Mesenchymal stem cell (in vitro differentiated cells and primary cell): Measurements from ENCODE around the gene ZFAND4.
"Not testable (repeated sequence)": the region's sequence is repeated elsewhere in the genome, so short reads cannot be mapped to it uniquely, and the experiment has no call there.

Experiments
- DNase-seq: peaks from one replicate; pipeline ENCODE4 v3.0.0-alpha.2; 2013
- H2AFZ ChIP-seq: one replicate; pipeline ENCODE4 v1.6.1; 2013; ENCODE audit warnings: low read depth, mild to moderate bottlenecking, control low read depth, inconsistent platforms, low read length, moderate library complexity
- H2AK5ac ChIP-seq: 2 replicates; pipeline ENCODE4 v1.6.1; 2013; ENCODE audit warnings: low read length, moderate library complexity, mild to moderate bottlenecking, inconsistent platforms; ENCODE audit not compliant: severe bottlenecking
- H2BK120ac ChIP-seq: one replicate; pipeline ENCODE4 v1.6.1; 2013; ENCODE audit warnings: low read depth, mild to moderate bottlenecking, inconsistent platforms, low read length, moderate library complexity
- H2BK12ac ChIP-seq, 2 experiments: one replicate each; pipeline ENCODE4 v1.6.1; 2013; ENCODE audit warnings: inconsistent platforms in 2 of 2, low read length in 2 of 2, mild to moderate bottlenecking in 2 of 2, moderate library complexity in 2 of 2, control low read depth in 1 of 2
- H2BK15ac ChIP-seq: one replicate; pipeline ENCODE4 v1.6.1; 2013; ENCODE audit warnings: mild to moderate bottlenecking, low read depth, inconsistent platforms; ENCODE audit not compliant: poor library complexity, severe bottlenecking
- H2BK5ac ChIP-seq: 2 replicates; pipeline ENCODE4 v1.6.1; 2013; ENCODE audit warnings: low read depth, mild to moderate bottlenecking, low read length, control low read depth, inconsistent platforms; ENCODE audit not compliant: poor library complexity, severe bottlenecking
- H3K14ac ChIP-seq, 2 experiments: one replicate each; pipeline ENCODE4 v1.6.1; 2013; ENCODE audit warnings: inconsistent platforms in 2 of 2, low read length in 2 of 2, control low read depth in 1 of 2, mild to moderate bottlenecking in 1 of 2, moderate library complexity in 1 of 2
- H3K18ac ChIP-seq, 2 experiments: one replicate each; pipeline ENCODE4 v1.6.1; 2013; ENCODE audit warnings: inconsistent platforms in 2 of 2, low read length in 2 of 2, control low read depth in 1 of 2, low read depth in 1 of 2, mild to moderate bottlenecking in 1 of 2
- H3K23ac ChIP-seq, 2 experiments: one replicate each; pipeline ENCODE4 v1.6.1; 2013; ENCODE audit warnings: inconsistent platforms in 2 of 2, low read length in 2 of 2, mild to moderate bottlenecking in 2 of 2, moderate library complexity in 2 of 2, control low read depth in 1 of 2
- H3K27ac ChIP-seq: 2 replicates; pipeline ENCODE4 v1.5.1; 2013; ENCODE audit warnings: mild to moderate bottlenecking, moderate library complexity, low read length, control low read depth, inconsistent platforms; ENCODE audit not compliant: poor library complexity, severe bottlenecking
- H3K27me3 ChIP-seq, 2 experiments: 2 replicates each; pipeline versions ENCODE4 v1.6.1 to v1.7.0; 2013; ENCODE audit warnings: low read length in 2 of 2, mild to moderate bottlenecking in 2 of 2, moderate library complexity in 2 of 2, control low read depth in 1 of 2, inconsistent platforms in 1 of 2; ENCODE audit not compliant: control insufficient read depth in 1 of 2, insufficient read depth in 1 of 2
- H3K36me3 ChIP-seq, 2 experiments: 2 replicates each; pipeline versions ENCODE4 v1.6.1 to v1.7.0; 2013; ENCODE audit warnings: low read length in 2 of 2, control low read depth in 1 of 2, inconsistent platforms in 1 of 2, low read depth in 1 of 2, mild to moderate bottlenecking in 1 of 2; ENCODE audit not compliant: insufficient read depth in 2 of 2, control insufficient read depth in 1 of 2
- H3K4ac ChIP-seq, 2 experiments: one replicate each; pipeline ENCODE4 v1.6.1; 2013; ENCODE audit warnings: inconsistent platforms in 2 of 2, low read length in 2 of 2, mild to moderate bottlenecking in 2 of 2, moderate library complexity in 2 of 2, control low read depth in 1 of 2, low read depth in 1 of 2
- H3K4me1 ChIP-seq: 2 replicates; pipeline ENCODE4 v1.6.1; 2013; ENCODE audit warnings: low read depth, low read length, control low read depth; ENCODE audit not compliant: control insufficient read depth, insufficient read depth
- H3K4me2 ChIP-seq: 2 replicates; pipeline ENCODE4 v1.6.1; 2013; ENCODE audit warnings: low read length, mild to moderate bottlenecking, inconsistent platforms; ENCODE audit not compliant: poor library complexity, severe bottlenecking
- H3K4me3 ChIP-seq, 2 experiments: 2 replicates each; pipeline versions ENCODE4 v1.5.1 to v1.7.0; 2013; ENCODE audit warnings: low read length in 2 of 2, mild to moderate bottlenecking in 2 of 2, control low read depth in 1 of 2, low read depth in 1 of 2; ENCODE audit not compliant: insufficient read depth in 1 of 2
- H3K79me1 ChIP-seq: replicated peaks from 2 replicates; pipeline ENCODE4 v1.6.1; 2013; ENCODE audit warnings: mild to moderate bottlenecking, control low read depth, low read length, inconsistent platforms; ENCODE audit not compliant: poor library complexity, severe bottlenecking
- H3K9ac ChIP-seq: 2 replicates; pipeline ENCODE4 v1.7.0; 2013; ENCODE audit warnings: mild to moderate bottlenecking, low read length, moderate library complexity
- H3K9me3 ChIP-seq: 2 replicates; pipeline ENCODE4 v1.7.0; 2013; ENCODE audit warnings: mild to moderate bottlenecking, low read length; ENCODE audit not compliant: control insufficient read depth
- H4K8ac ChIP-seq: one replicate; pipeline ENCODE4 v1.6.1; 2013; ENCODE audit warnings: inconsistent platforms, mild to moderate bottlenecking, low read length, moderate library complexity
- H4K91ac ChIP-seq: one replicate; pipeline ENCODE4 v1.6.1; 2013; ENCODE audit warnings: mild to moderate bottlenecking, low read length, inconsistent platforms
- WGBS: methylation state at CpG from one replicate; pipeline ENCODE4 v1.1.7; 2013; ENCODE audit warnings: mixed read lengths; 5-methylcytosine and 5-hydroxymethylcytosine counted together

Gene ZFAND4

DNA sequence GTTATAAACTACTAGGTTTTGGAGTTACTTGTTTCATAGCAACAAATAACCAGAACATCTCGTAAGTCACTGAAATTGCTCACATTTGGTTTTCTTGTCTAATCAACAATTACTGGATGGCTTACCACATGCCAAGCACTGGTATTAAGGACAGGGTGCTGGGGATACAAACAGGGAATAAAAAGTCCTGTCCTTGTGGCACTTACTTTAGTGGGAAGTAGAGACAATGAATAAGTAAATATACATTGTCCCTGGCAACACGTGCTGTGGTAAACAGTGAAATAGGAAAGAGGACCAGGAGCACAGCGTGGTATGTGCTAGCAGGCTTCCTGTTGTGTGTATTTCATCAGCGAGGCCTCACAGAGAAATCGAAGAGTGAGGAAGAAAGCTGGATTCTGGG, 38.7 kb upstream of the ZFAND4 start:
- H3K36me3 ChIP-seq, H4K8ac ChIP-seq, H3K18ac ChIP-seq, H3K27me3 ChIP-seq, H2BK15ac ChIP-seq, H2AK5ac ChIP-seq, H2BK5ac ChIP-seq, H3K4ac ChIP-seq, H2BK12ac ChIP-seq, H4K91ac ChIP-seq, H3K14ac ChIP-seq, H3K4me1 ChIP-seq, H3K4me3 ChIP-seq, H3K4me2 ChIP-seq, H3K9me3 ChIP-seq, H2BK120ac ChIP-seq, H3K23ac ChIP-seq, H3K79me1 ChIP-seq, H3K9ac ChIP-seq, H3K27ac ChIP-seq, DNase-seq, H2AFZ ChIP-seq: not testable (repeated sequence)
- WGBS: 100% methylated on average over 1 of the region's 5 CpGs

DNA sequence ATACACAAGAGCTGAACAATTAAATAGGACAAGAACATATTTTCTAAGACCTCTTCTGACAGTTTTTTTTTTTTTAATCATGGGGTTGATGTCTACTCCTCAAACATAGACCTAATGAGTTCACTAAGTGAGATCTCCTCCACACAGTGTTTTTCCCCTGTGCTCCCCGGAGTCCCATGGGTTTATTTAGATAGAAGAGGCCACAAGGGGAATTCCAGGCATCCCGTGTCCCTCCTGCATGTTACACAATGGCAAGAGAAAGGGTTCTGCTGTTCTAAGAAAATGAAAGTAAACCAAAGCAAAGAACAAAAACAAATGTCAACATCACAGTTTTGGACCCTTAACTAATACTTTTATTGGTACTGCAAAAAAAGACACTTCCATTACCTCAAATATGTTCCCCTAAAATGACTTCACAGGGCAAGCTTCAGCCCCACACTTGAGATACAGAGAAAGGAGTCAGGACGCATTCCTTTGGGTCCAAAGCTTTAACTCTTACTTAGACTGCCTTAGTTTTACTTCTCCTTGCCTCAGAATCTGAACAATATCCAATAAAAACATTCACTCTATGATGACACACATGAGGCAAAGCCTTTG, 37.7 kb upstream of the ZFAND4 start:
- H3K9ac ChIP-seq, H4K8ac ChIP-seq, H2AFZ ChIP-seq, H3K23ac ChIP-seq, H2BK5ac ChIP-seq, H4K91ac ChIP-seq, H3K18ac ChIP-seq, H2BK15ac ChIP-seq, H3K4me1 ChIP-seq, H2BK120ac ChIP-seq, H3K4ac ChIP-seq, H3K36me3 ChIP-seq, H3K9me3 ChIP-seq, H3K79me1 ChIP-seq, H3K27me3 ChIP-seq, H3K4me2 ChIP-seq, H2BK12ac ChIP-seq, H3K27ac ChIP-seq, H2AK5ac ChIP-seq, H3K14ac ChIP-seq, H3K4me3 ChIP-seq: not testable (repeated sequence)
- WGBS: 61% methylated on average over 1 of the region's 3 CpGs
- DNase-seq: peak; percentile 45

DNA sequence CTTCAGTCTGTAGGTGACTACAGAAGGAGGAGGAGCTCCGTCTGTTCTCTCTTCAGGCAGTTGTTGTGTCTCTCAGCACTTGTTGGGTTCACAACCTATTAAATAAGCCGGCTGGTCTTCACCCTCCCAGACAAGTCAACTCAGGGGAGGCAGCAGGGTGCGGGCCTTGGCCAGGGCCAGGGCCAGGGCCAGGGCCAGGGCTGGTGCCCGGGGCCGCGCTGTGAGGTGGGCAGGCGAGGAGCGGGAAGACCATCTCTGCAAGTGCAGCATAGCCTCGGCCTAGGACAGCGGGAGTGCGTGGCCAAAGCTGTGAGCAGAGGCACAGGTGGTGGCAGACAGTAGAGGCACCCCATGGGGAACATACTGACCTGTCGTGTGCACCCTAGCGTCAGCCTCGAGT, 5.9 kb upstream of the ZFAND4 start:
- not testable (repeated sequence) for H3K27ac ChIP-seq, H3K14ac ChIP-seq, H2BK12ac ChIP-seq, H3K9me3 ChIP-seq, H3K27me3 ChIP-seq, H3K36me3 ChIP-seq, H4K8ac ChIP-seq, H3K4me2 ChIP-seq, H2BK120ac ChIP-seq, H2BK5ac ChIP-seq, H3K23ac ChIP-seq, H3K4me1 ChIP-seq, DNase-seq, H4K91ac ChIP-seq, H2BK15ac ChIP-seq, H2AFZ ChIP-seq, H2AK5ac ChIP-seq, H3K18ac ChIP-seq, H3K9ac ChIP-seq, H3K4me3 ChIP-seq, H3K4ac ChIP-seq, H3K79me1 ChIP-seq
- WGBS: 93% methylated on average over 10 of the region's 14 CpGs

DNA sequence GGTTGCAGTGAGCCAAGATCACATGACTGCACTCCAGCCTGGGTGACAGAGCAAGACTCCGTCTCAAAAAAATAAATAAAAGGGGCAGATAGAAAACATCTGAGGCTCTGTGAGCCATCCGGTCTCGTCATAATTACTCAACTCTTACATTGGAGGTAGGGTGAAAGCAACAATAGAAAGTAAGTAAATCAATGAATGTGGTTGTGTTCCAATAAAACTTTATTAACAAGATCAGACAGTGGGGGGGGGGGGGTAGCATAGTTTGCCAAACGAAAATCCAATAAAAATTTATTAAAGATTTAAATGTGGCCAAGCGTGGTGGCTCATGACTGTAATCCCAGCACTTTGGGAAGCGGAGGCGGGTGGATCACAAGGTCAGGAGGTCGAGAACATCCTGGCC, 2.8 kb upstream of the ZFAND4 start:
- Histone ChIP-seq H3K27ac (no peak overlapping the region), H3K4me1 (peaks cover 7% of the 10 kb centered on the region)

More for the DNA sequence above, 2.8 kb upstream of the ZFAND4 start:
- no peak overlapping the region for H2AK5ac ChIP-seq
- DNase-seq: no peak
- H3K4ac ChIP-seq: no peak overlapping the region
- no peak overlapping the region for H4K8ac ChIP-seq
- WGBS: 93% methylated on average over 8 of the region's 8 CpGs
- H2AFZ ChIP-seq: no peak overlapping the region
- H4K91ac ChIP-seq: no peak overlapping the region
- H3K9me3 ChIP-seq: no peaks in the 10 kb centered on the region
- no peaks in the 10 kb centered on the region for H3K36me3 ChIP-seq
- no peak overlapping the region for H2BK5ac ChIP-seq
- H2BK12ac ChIP-seq: no peak overlapping the region
- H2BK120ac ChIP-seq: no peak overlapping the region
- no peak overlapping the region for H3K4me3 ChIP-seq
- no peak overlapping the region for H3K23ac ChIP-seq
- H3K18ac ChIP-seq: no peak overlapping the region
- H3K79me1 ChIP-seq: peaks cover 2% of the 10 kb centered on the region
- H3K14ac ChIP-seq: no peak overlapping the region
- H3K4me2 ChIP-seq: no peak overlapping the region
- H2BK15ac ChIP-seq: no peak overlapping the region
- no peak overlapping the region for H3K9ac ChIP-seq
- no peaks in the 10 kb centered on the region for H3K27me3 ChIP-seq
